IMR-90 (cell line): Measurements from ENCODE around the gene OSBPL6. TPM values are rescaled to one million over a fixed set of nuclear protein-coding genes. Genes with fewer than 3 reads are reported as not detected.

Experiments used
- ATAC-seq: fragments of 200-7000 bp; cut with Tn5 transposase; 2 replicates; pipeline ENCODE4 v1.9.1; 2020; ENCODE audit warnings: low read depth, mild to moderate bottlenecking, moderate library complexity
- BruUV-seq: library from RNA; stranded (reverse); fragments of 400-500 nt; replicated peaks from 2 replicates; lab custom pipeline; 2021; lab: Mats Ljungman, UMichigan
- CTCF ChIA-PET: fragments of 300-600 bp; formaldehyde crosslinking; extraction: SDS; loops from one replicate; lab custom pipeline; 2021; ENCODE audit warnings: antibody characterized with exemption; lab: Yijun Ruan, JAX
- POLR2A ChIA-PET: fragments of 300-600 bp; sonication (Branson Sonifier 250); formaldehyde crosslinking; loops from one replicate; lab custom pipeline; 2022; ENCODE audit warnings: antibody characterized with exemption; ENCODE audit not compliant: unreplicated experiment; lab: Charles Lee
- DNase-seq: peaks from one replicate; pipeline ENCODE4 v3.0.0; 2013
- H2AFZ ChIP-seq: replicated peaks from 2 replicates; pipeline ENCODE3; 2013; ENCODE audit warnings: low read length, mild to moderate bottlenecking; ENCODE audit not compliant: poor library complexity
- H2AK5ac ChIP-seq: 2 replicates; pipeline ENCODE4 v1.6.1; 2013; ENCODE audit warnings: low read depth, low read length, inconsistent platforms
- H2AK9ac ChIP-seq: replicated peaks from 2 replicates; pipeline ENCODE3; 2013; ENCODE audit warnings: mild to moderate bottlenecking, low read depth, low read length, moderate library complexity; ENCODE audit not compliant: poor library complexity
- H2BK120ac ChIP-seq: 2 replicates; pipeline ENCODE4 v1.6.1; 2013; ENCODE audit warnings: low read depth, low read length, inconsistent platforms
- H2BK15ac ChIP-seq: 3 replicates; pipeline ENCODE4 v1.6.1; 2013; ENCODE audit warnings: low read depth, low read length, inconsistent platforms
- H2BK20ac ChIP-seq: 2 replicates; pipeline ENCODE4 v1.6.1; 2013; ENCODE audit warnings: low read depth, mild to moderate bottlenecking, inconsistent platforms, low read length, moderate library complexity
- H2BK5ac ChIP-seq: 2 replicates; pipeline ENCODE4 v1.6.1; 2013; ENCODE audit warnings: mild to moderate bottlenecking, low read depth, low read length, inconsistent platforms; ENCODE audit not compliant: poor library complexity, severe bottlenecking
- H3K14ac ChIP-seq: replicated peaks from 2 replicates; pipeline ENCODE4 v1.6.1; 2013; ENCODE audit warnings: low read depth, low read length, inconsistent platforms
- H3K18ac ChIP-seq: 2 replicates; pipeline ENCODE4 v1.6.1; 2013; ENCODE audit warnings: low read depth, low read length, control low read depth
- H3K23ac ChIP-seq: 2 replicates; pipeline ENCODE4 v1.6.1; 2013; ENCODE audit warnings: low read depth, low read length, inconsistent platforms
- H3K27ac ChIP-seq: 2 replicates; pipeline ENCODE4 v1.5.1; 2013; ENCODE audit warnings: mild to moderate bottlenecking, control low read depth, low read length; ENCODE audit not compliant: insufficient read depth
- H3K27me3 ChIP-seq: 2 replicates; pipeline ENCODE4 v1.6.1; 2013; ENCODE audit warnings: low read length; ENCODE audit not compliant: control insufficient read depth, insufficient read depth
- H3K36me3 ChIP-seq: 2 replicates; pipeline ENCODE4 v1.6.1; 2013; ENCODE audit warnings: low read length, mixed read lengths; ENCODE audit not compliant: control insufficient read depth, insufficient read depth
- H3K4ac ChIP-seq: 2 replicates; pipeline ENCODE4 v1.6.1; 2013; ENCODE audit warnings: low read depth, low read length, inconsistent platforms
- H3K4me1 ChIP-seq: 2 replicates; pipeline ENCODE4 v1.6.1; 2013; ENCODE audit warnings: low read length, mixed read lengths; ENCODE audit not compliant: control insufficient read depth, insufficient read depth
- H3K4me2 ChIP-seq: 2 replicates; pipeline ENCODE4 v1.6.1; 2013; ENCODE audit warnings: low read depth, mild to moderate bottlenecking, control low read depth, low read length, moderate library complexity
- H3K4me3 ChIP-seq: 2 replicates; pipeline ENCODE4 v1.5.1; 2013; ENCODE audit warnings: low read depth, mild to moderate bottlenecking, control low read depth, low read length, moderate library complexity; ENCODE audit not compliant: insufficient read depth
- H3K56ac ChIP-seq: 2 replicates; pipeline ENCODE4 v1.6.1; 2013; ENCODE audit warnings: low read length, inconsistent platforms; ENCODE audit not compliant: insufficient read depth; ENCODE audit errors: extremely low read depth
- H3K79me1 ChIP-seq, 2 experiments: 2 replicates each; pipeline ENCODE4 v1.6.1; 2013; ENCODE audit warnings: low read length in 2 of 2, inconsistent platforms in 1 of 2, low read depth in 1 of 2
- H3K9ac ChIP-seq: 2 replicates; pipeline ENCODE4 v1.6.1; 2013; ENCODE audit warnings: low read depth, low read length, control low read depth
- H3K9me1 ChIP-seq: 2 replicates; pipeline ENCODE4 v1.6.1; 2013; ENCODE audit warnings: low read length, inconsistent platforms; ENCODE audit not compliant: insufficient read depth
- H3K9me3 ChIP-seq: 2 replicates; pipeline ENCODE4 v1.6.1; 2013; ENCODE audit warnings: low read length; ENCODE audit not compliant: control insufficient read depth, insufficient read depth
- H4K20me1 ChIP-seq: 2 replicates; pipeline ENCODE4 v1.6.1; 2013; ENCODE audit warnings: low read length, inconsistent platforms; ENCODE audit not compliant: insufficient read depth
- H4K5ac ChIP-seq: 2 replicates; pipeline ENCODE4 v1.6.1; 2013; ENCODE audit warnings: mild to moderate bottlenecking, low read depth, low read length, control low read depth
- H4K8ac ChIP-seq, 2 experiments: 2 replicates each; pipeline ENCODE4 v1.6.1; 2013; ENCODE audit warnings: low read depth in 2 of 2, low read length in 2 of 2, control low read depth in 1 of 2, inconsistent platforms in 1 of 2
- H4K91ac ChIP-seq: 2 replicates; pipeline ENCODE4 v1.6.1; 2013; ENCODE audit warnings: low read depth, low read length, inconsistent platforms; ENCODE audit not compliant: insufficient read depth
- BHLHE40 ChIP-seq: fragments of 150-350 bp; IDR thresholded peaks from 2 replicates; pipeline ENCODE4 v1.6.1; 2016; ENCODE audit warnings: mild to moderate bottlenecking, low read depth, low read length
- CEBPB ChIP-seq: IDR thresholded peaks from 2 replicates; pipeline ENCODE4 v1.6.1; 2012; ENCODE audit warnings: low read depth, low read length, improper control_type of control experiment
- CHD1 ChIP-seq: IDR thresholded peaks from 2 replicates; pipeline ENCODE4 v1.6.1; 2012; ENCODE audit warnings: low read depth, low read length, improper control_type of control experiment
- FOS ChIP-seq: fragments of 150-350 bp; IDR thresholded peaks from 2 replicates; pipeline ENCODE4 v1.6.1; 2016; ENCODE audit warnings: low read depth, low read length
- MAFK ChIP-seq: IDR thresholded peaks from 2 replicates; pipeline ENCODE4 v1.6.1; 2012; ENCODE audit warnings: low read depth, low read length, improper control_type of control experiment
- MAZ ChIP-seq: IDR thresholded peaks from 2 replicates; pipeline ENCODE4 v1.6.1; 2012; ENCODE audit warnings: low read depth, mild to moderate bottlenecking, low read length, improper control_type of control experiment, moderate library complexity, borderline replicate concordance
- MXI1 ChIP-seq: IDR thresholded peaks from 2 replicates; pipeline ENCODE4 v1.6.1; 2012; ENCODE audit warnings: low read depth, mild to moderate bottlenecking, low read length, moderate library complexity, borderline replicate concordance
- NFE2L2 ChIP-seq: fragments of 150-350 bp; IDR thresholded peaks from 2 replicates; pipeline ENCODE4 v1.6.1; 2016; ENCODE audit warnings: low read depth, mild to moderate bottlenecking, low read length
- POLR2A ChIP-seq: IDR thresholded peaks from 2 replicates; pipeline ENCODE4 v1.6.1; 2012; ENCODE audit warnings: mild to moderate bottlenecking, low read depth, low read length
- RAD21 ChIP-seq: IDR thresholded peaks from 2 replicates; pipeline ENCODE4 v1.6.1; 2012; ENCODE audit warnings: low read length, improper control_type of control experiment
- RCOR1 ChIP-seq: IDR thresholded peaks from 2 replicates; pipeline ENCODE4 v1.6.1; 2012; ENCODE audit warnings: mild to moderate bottlenecking, low read length, improper control_type of control experiment; ENCODE audit not compliant: insufficient replicate concordance
- RFX5 ChIP-seq: IDR thresholded peaks from 2 replicates; pipeline ENCODE4 v1.8.0; 2012; ENCODE audit warnings: low read depth, mild to moderate bottlenecking, low read length, moderate library complexity
- SMC3 ChIP-seq: fragments of 150-350 bp; IDR thresholded peaks from 2 replicates; pipeline ENCODE4 v1.6.1; 2016; ENCODE audit warnings: low read depth, mild to moderate bottlenecking, antibody characterized with exemption, low read length, moderate library complexity
- WGBS, 2 experiments: methylation state at CpG; one replicate each; pipeline versions ENCODE4 v1.1.5 to v1.1.7; 2013; ENCODE audit warnings: missing lambda C conversion rate in 2 of 2; ENCODE audit not compliant: insufficient read length in 1 of 2; ENCODE audit errors: extremely low coverage in 2 of 2; 5-methylcytosine and 5-hydroxymethylcytosine counted together
- dilution Hi-C: fragments of 300-500 bp; cut with HindIII; formaldehyde crosslinking; loops from one replicate; pipeline ENCODE4 v1.14.3; 2018; ENCODE audit warnings: low sequenced_read_pairs; ENCODE audit not compliant: unreplicated experiment
- in situ Hi-C: fragments of 300-500 bp; cut with MboI; formaldehyde crosslinking; loops from 3 replicates; pipeline ENCODE4 v1.14.3; 2019; ENCODE audit warnings: low sequenced_read_pairs, inconsistent platforms, mixed read lengths
- intact Hi-C: fragments of 100-400 bp; cut with micrococcal nuclease; formaldehyde crosslinking; loops from 2 replicates; pipeline ENCODE4 v1.10.0; 2022
- polyA plus RNA-seq, 3 experiments: library from polyadenylated mRNA; depleted of rRNA; stranded (reverse); fragments of >200 nt; gene quantifications; 2 replicates each; pipeline ENCODE4 v1.2.3, GENCODE V29; 2012; ENCODE audit warnings: low replicate concordance in 1 of 3
- total RNA-seq: library from RNA; depleted of rRNA; stranded (reverse); fragments of >200 nt; gene quantifications from 2 replicates; pipeline ENCODE4 v1.2.3, GENCODE V29; 2012
- TF ChIP-seq, protein P1 (sequence below): conservative IDR thresholded peaks from 2 replicates; pipeline ENCODE4 v1.5.1; 2012; ENCODE audit warnings: mild to moderate bottlenecking, low read depth, low read length, improper control_type of control experiment
- TF ChIP-seq, protein P2 (sequence below): fragments of 150-350 bp; IDR thresholded peaks from 2 replicates; pipeline ENCODE4 v1.6.1; 2017; ENCODE audit warnings: mild to moderate bottlenecking, antibody characterized with exemption, low read length, low read depth
- TF ChIP-seq, protein P3 (sequence below): fragments of 150-350 bp; IDR thresholded peaks from 2 replicates; pipeline ENCODE4 v1.6.1; 2016; ENCODE audit warnings: low read depth, mild to moderate bottlenecking, low read length, moderate library complexity, borderline replicate concordance

OSBPL6 gene
- total and polyA plus RNA-seq, 2 of the 4 experiments (the other 2 are of a cell fraction): 3.2 to 3.7 TPM

DNA sequence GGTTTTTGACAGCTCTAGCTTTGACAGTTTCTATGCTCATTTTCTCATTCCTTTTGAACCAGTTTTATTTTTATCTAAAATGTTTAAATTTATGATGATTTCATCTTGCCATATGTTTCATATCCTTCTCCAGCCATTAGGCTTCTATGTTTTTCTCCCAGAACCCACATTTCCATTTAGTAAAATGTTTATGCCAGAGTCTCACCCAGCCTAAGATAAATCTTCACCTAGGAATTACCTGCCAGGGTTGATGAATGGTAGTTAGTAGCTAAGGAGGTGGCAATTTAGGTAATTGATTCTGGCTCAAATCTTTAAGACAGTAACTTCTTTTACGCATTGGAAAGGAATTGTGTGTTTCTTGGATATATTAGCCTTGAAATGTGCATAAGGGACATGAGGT, 173.0 kb downstream of the OSBPL6 start:
- CTCF ChIA-PET: interaction anchor here (1.2 kb wide), 1 partner anchor 9 kb away, joined by 6 read pairs; no protein-coding TSS in a partner anchor
- dilution Hi-C loops: no loop called here
- BruUV-seq: no TSS peak

More for the DNA sequence above, 173.0 kb downstream of the OSBPL6 start:
- Histone ChIP-seq H3K56ac (no peak overlapping the region), H4K5ac (no peak overlapping the region), H2BK5ac (no peak overlapping the region), H2BK15ac (no peak overlapping the region), H4K8ac (no peak overlapping the region), H3K36me3 (no peaks in the 10 kb centered on the region), H3K79me1 (no peaks in the 10 kb centered on the region), H2AFZ (no peak overlapping the region), H3K14ac (no peak overlapping the region), H3K23ac (no peak overlapping the region), H3K27me3 (no peaks in the 10 kb centered on the region), H4K91ac (no peak overlapping the region), H2AK9ac (no peak overlapping the region), H2BK120ac (no peak overlapping the region), H3K9me3 (no peaks in the 10 kb centered on the region), H3K4me1 (no peaks in the 10 kb centered on the region), H3K4me2 (no peak overlapping the region), H3K27ac (no peak overlapping the region), H3K9ac (no peak overlapping the region), H4K20me1 (no peaks in the 10 kb centered on the region), H2BK20ac (no peak overlapping the region), H3K9me1 (no peaks in the 10 kb centered on the region), H2AK5ac (no peak overlapping the region), H3K18ac (no peak overlapping the region), H3K4ac (no peak overlapping the region), H3K4me3 (no peak overlapping the region)
- TF ChIP-seq NFE2L2: no peak
- no peak for TF ChIP-seq MXI1
- TF ChIP-seq FOS: no peak
- TF ChIP-seq, protein P1, sequence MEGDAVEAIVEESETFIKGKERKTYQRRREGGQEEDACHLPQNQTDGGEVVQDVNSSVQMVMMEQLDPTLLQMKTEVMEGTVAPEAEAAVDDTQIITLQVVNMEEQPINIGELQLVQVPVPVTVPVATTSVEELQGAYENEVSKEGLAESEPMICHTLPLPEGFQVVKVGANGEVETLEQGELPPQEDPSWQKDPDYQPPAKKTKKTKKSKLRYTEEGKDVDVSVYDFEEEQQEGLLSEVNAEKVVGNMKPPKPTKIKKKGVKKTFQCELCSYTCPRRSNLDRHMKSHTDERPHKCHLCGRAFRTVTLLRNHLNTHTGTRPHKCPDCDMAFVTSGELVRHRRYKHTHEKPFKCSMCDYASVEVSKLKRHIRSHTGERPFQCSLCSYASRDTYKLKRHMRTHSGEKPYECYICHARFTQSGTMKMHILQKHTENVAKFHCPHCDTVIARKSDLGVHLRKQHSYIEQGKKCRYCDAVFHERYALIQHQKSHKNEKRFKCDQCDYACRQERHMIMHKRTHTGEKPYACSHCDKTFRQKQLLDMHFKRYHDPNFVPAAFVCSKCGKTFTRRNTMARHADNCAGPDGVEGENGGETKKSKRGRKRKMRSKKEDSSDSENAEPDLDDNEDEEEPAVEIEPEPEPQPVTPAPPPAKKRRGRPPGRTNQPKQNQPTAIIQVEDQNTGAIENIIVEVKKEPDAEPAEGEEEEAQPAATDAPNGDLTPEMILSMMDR: no peak
- TF ChIP-seq, protein P2, sequence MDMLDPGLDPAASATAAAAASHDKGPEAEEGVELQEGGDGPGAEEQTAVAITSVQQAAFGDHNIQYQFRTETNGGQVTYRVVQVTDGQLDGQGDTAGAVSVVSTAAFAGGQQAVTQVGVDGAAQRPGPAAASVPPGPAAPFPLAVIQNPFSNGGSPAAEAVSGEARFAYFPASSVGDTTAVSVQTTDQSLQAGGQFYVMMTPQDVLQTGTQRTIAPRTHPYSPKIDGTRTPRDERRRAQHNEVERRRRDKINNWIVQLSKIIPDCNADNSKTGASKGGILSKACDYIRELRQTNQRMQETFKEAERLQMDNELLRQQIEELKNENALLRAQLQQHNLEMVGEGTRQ: no peak
- TF ChIP-seq SMC3: no peak
- TF ChIP-seq RAD21: no peak
- TF ChIP-seq POLR2A: no peak
- TF ChIP-seq RFX5: no peak
- no peak for TF ChIP-seq MAFK
- TF ChIP-seq, protein P3, sequence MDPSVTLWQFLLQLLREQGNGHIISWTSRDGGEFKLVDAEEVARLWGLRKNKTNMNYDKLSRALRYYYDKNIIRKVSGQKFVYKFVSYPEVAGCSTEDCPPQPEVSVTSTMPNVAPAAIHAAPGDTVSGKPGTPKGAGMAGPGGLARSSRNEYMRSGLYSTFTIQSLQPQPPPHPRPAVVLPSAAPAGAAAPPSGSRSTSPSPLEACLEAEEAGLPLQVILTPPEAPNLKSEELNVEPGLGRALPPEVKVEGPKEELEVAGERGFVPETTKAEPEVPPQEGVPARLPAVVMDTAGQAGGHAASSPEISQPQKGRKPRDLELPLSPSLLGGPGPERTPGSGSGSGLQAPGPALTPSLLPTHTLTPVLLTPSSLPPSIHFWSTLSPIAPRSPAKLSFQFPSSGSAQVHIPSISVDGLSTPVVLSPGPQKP: no peak
- TF ChIP-seq MAZ: no peak
- TF ChIP-seq CEBPB: no peak
- TF ChIP-seq RCOR1: no peak
- TF ChIP-seq BHLHE40: no peak
- TF ChIP-seq CHD1: no peak
- no peak for ATAC-seq
- DNase-seq: no peak
- in situ Hi-C loops (no loop called here), intact Hi-C loops (no loop called here)
- WGBS, 2 experiments: 75% methylated on average over 1 of the region's 1 CpG; no CpG with 5 or more reads in 1 of the 2 experiments
- POLR2A ChIA-PET: no interaction called here
